IPS DF 4.7 (cell line): ENCODE data around the gene SPOCK1.

ENCODE experiments used
- DNase-seq: peaks from one replicate; pipeline ENCODE4 v3.0.0-alpha.2; 2013; ENCODE audit warnings: low spot score; ENCODE audit errors: extremely low read depth

The SPOCK1 gene

DNA sequence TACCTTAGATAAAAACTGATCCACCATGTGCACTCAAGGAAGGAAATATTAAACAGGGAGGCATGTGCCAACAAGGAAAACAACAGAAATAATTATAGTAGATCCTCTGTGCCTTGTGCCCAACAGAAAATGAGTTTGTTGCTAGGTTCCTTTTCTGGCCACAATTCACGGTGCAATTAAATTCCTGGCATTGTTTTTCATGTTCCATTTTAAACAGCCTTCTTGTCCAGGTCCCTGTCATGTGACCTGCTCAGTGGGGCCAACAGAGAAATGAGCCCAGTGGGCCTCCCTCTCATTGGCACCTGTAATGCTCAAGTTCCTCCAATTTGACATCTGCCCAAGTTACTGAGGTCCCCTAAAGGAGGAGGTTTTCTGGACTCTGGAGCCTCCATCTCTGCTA is 56.5 kb downstream of the SPOCK1 start:
- no peak for DNase-seq

DNA sequence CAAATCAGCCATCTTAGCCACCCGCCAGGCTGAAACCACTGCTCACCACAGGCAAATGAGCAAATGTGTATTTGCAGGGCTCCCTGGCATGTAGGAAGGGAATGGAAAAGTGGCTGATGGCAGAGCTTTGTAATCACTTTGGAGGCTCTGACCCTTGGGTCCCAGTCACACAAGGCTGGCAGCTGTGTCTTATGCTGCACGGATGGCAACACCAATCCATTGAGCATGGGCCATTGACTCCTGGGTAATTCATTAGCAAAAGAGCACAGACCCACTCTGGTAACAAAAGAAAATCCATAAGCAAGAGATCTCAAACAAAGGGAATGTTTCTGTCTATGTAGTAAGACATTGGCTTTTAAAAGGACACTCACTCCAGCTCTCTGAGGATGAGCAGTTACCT is 57.6 kb downstream of the SPOCK1 start:
- no peak for DNase-seq

DNA sequence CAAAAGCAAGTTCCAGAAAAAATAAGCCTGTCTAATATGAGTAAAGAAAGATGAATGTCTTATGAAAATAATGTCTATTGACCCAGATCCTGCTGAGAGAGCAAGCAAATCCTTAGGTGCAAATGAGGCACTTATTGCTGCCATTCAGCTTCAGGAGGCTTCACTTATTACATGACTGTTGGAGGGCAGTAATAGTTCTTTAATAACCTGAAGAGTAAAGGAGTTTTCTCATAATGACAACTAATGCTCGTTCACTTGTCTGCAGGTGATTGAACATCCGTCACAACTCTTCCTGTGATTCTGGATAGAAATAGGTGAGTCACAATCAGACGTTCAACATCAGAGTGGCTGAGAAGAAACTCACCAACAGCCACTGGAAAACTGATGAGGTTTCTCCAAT is 58.3 kb downstream of the SPOCK1 start:
- DNase-seq: no peak

DNA sequence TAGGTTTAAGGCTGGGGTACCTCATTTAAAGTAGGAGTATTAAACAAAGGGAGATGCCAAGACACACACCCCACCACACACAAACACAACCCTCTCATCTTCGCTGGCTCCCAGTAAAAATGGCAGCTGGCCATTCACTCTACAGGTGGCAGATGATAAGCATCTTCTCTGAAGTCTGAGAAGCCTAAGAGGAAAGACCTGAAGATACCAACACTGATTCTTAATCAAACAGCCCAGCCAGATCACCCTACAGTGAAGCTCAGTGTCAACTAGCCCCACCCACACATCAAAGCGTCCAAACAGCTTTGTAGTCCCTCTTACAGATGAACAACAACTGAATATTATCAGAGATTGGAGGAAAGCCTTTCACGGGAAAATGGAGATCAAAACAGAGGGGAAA is 59.5 kb downstream of the SPOCK1 start:
- no peak for DNase-seq

DNA sequence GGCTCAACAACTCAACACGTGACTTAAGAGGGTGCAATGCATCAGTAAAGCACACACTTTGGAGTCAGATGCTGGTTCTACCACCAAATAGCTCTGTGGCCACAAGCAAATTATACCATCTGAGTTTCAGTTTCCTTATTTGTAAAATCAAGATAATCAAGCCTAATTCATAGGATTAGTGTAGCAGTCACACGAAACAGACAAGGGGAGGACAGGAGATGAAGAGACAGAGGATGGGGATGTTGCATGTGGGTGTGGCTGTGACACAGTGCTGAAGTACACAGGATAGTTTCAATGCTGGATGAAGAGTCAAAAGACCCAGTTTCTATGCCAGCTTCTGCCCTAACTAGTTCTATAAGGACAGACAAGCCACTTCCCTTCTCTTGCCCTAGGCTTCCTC is 60.2 kb downstream of the SPOCK1 start:
- no peak for DNase-seq

DNA sequence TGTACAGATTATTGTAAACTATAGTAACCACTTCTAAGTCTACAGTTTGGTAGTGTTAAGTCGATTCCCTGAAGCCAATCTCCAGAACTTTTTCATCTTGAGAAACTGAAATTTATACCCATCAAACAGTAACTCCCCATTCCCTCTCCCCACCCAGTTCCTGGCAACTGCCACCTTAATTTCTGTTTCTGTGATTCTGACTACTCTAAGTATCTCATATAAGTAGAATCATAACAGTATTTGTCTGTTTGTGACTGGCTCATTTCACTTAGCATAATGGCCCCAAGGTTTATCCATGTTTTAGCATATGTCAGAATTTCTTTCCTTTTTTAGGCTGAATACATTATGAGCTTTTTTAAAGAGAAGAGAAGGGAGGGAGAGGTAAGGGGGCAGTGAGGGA is 61.4 kb downstream of the SPOCK1 start:
- DNase-seq: no peak

DNA sequence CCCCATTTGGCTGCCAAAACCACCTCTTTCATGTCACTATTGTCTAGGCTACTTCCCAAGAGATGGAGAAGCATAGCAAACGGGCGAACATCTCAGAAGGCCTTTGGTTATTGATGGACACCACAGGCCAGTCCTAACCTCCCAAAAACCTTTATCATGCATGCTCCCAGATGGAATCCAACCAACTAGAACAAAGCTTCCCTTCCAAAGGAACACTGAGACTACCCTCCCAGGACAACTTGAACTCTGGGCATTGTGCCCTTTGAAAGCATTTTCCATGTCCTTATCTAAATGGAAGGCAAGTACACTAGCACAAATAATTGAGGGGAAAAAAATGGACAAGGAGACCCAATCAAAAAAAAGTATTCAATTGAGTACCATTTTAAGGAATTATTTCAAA is 65.6 kb downstream of the SPOCK1 start:
- DNase-seq: no peak

DNA sequence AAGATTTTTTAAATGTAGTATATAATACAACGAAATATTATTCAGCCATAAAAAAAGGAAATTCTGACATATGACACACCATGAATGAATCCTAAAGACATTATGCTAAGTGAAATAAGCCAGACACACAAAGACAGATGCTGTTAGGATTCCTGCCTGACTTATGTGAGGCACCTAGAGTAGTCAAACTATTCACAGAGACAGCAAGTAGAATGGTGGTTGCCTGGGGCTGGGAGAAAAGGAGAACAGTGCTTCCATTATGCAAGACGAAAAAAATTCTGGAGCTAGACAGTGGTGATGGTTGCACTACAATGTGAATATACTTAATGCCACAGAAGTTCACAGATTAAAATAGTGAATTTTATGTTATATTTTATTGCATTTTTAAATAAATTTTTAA is 66.8 kb downstream of the SPOCK1 start:
- no peak for DNase-seq

DNA sequence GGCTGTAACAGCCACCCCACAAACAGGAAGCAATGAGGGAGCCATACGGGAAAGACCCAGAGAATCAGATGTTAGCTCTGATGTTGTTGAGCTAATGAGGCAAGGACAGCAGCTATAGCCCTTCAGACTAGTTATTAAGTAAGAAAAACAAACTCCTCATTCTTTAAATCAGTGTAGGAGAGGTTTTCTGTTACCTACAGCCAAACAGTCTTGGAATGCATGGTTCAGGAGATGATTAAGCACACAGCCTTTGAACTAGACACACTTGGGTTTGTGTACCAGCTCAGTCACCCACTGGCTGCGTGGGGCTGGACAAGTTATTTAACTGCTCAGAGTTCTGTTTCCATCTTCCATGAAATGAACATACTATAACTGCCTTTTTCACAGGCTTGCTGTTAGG is 68.1 kb downstream of the SPOCK1 start:
- DNase-seq: no peak

DNA sequence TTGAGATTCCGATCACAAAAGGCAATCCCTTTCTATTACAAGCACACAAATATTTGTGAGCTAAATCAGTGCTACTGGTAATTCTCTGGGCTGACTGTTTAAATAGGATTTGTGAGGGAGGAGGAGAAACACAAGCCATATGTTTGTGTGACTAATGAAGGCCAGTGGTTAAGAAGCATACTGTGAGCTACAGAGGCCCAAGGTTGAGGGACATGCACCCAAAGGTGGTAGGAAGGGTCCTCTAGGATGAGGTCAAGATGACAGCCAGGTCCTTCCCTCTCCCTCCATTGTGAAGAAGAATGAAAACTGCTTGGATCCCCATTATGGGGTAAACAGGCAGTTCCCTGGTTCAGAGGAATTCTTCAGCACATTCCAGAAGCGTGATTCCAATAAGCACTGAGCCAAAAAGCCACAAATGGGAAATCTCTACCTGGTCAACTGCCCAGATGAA is 83.9 kb downstream of the SPOCK1 start:
- DNase-seq: no peak

DNA sequence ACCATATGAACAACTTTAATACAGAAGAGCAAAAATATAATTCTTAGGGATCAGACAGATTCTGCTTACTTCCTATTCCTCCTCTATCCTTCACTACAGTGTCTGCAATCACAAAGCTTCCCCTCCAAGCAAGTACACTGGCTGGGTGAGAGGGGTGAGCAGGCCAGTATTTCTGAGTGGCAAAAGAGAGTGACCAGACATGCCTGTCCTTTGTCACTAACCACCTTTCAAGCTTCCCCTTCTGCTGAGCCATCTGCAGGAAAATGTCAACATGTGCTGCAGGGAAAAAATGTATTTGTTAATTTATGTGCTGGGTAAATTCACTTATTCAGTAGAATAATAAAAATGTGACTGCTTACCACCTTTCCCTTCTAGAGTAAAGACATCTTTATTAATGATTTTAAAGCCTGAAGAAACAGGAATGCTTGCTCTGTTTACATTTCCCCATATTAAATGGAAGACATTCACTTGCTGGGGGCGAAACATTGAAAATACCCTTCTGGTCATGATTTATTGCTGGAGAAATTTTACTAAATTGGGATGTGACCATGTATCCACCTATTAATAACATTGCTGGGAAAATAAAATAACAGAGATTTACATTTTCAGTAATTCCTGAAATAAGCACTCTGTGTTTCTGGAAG is 84.9 kb downstream of the SPOCK1 start:
- DNase-seq: no peak

DNA sequence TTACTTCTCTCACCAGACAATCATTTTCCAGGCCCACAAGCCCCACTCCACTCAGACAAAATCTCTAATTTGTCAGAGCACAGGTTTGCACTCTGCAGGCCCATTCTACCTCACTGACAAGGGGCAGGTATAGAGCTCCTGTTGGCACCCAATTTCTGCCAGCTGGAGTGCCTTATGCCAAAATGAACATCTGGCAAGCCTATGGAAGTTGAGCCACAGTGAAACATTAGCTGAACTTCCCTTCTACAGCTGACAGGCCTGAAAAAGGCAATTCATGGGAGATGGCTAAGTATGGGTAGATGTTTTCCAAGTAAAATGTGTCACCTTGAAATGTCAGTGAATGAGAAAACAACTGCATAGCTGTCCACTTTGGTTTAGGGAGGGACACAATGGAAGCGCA is 87.0 kb downstream of the SPOCK1 start:
- no peak for DNase-seq

DNA sequence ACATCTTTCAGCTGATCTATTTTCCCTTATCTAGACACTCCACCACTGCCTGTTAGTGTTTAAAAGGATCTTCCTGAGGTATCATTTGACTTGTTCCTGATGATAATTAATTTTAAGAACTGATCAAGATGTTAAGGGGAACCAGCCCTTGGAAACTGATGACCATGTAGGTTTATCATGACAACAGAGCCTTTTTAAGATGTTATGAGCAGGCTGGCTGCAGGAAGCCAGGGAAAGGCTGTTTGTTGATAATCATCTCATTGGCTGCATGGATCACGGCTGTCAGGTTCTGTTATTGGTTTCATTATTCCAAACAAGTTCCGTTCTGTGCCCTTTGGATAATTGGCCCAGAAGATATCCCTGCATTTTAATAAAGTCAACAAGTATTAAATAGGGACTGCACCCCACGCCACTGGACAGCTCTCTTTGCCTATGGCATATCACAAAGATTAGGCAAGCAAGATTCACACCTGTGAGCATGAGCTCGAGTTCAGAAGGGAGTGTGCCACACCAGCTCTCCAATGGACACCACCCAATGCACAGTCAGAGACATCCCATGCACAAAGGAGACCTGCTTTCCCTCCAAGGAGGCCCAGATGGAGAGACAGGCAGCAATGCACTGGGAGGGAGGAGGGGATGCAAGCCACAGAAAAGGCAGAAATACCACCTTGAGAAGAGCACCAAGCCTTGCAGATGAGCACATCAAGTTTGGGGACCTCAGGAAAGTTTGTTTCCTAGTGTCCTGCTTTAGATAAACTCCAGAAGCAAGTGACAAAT is 88.7 kb downstream of the SPOCK1 start:
- DNase-seq: no peak

DNA sequence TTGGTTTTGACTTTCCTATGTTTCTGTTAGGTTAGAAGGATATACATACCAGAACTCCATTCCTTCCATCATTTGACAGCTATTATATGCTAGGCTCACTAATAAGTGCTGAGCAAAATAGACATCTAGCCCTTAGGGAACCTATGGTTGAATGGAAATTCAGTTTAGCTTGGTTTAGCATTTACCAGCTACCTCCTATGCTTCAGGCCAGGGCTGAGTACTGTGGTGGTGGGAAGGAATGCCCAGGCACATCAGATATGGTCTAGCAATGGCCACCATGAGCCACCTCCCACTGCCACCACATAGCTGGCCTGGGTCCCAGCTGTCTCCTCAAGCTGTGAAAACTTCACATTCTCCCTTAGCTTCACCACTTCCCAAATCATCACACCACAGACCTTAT is 89.4 kb downstream of the SPOCK1 start:
- no peak for DNase-seq

DNA sequence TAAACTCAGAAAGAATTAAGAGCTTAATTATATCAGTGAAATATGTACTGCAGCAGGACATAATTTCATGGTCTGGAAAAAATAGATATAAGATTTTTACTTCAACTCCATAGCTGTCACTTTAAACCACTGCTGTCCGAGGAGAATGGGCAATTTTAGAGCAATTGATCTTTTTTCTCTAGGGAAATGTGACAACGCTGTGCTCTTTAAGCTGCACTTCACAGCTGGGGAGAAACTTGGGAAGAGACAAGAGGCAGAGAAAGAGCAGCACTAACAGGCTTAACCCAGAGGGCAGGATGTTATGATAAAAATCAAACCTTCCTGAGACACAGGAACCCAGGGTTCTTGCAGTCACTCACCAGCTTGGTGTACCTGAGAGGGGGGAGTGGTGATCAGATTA is 92.0 kb downstream of the SPOCK1 start:
- no peak for DNase-seq

DNA sequence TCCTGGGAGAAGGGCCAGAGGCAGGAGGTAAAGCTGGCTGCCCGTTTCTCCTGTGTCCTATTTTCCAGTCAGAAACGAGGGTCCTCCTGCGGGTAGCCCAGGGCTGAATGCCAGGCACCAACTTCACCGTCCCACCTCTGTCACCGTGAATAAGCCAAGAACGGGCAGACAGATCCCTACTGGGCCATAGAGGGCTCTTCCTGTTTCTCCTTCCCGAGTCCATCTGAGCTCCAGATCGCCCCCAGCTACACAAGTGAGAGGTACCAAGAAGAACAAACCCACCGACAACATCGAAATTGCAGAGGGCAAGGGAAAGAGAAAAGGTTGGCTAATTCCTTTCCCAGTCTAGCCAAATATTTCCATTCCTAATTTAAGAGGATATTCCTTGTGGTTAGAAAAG is 93.7 kb downstream of the SPOCK1 start:
- no peak for DNase-seq

DNA sequence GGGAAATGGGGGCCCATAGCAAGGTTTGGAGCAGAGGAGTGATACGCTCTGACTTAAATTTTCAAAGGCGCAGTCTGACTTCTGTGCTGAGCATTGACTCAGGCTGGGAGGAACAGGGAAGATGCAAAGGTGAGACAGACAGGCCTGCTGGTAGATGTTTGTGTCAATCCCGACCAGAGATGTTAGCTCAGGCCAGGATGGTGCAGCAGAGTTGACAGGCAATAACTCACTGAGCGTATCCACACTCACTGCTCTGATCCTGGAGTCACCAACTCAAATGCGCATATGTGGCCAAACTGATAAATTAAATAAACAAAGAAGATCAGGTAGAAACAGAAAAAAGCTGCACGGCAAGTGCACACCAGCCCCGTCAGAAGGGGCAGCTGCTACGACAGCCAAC is 95.3 kb downstream of the SPOCK1 start:
- DNase-seq: no peak

DNA sequence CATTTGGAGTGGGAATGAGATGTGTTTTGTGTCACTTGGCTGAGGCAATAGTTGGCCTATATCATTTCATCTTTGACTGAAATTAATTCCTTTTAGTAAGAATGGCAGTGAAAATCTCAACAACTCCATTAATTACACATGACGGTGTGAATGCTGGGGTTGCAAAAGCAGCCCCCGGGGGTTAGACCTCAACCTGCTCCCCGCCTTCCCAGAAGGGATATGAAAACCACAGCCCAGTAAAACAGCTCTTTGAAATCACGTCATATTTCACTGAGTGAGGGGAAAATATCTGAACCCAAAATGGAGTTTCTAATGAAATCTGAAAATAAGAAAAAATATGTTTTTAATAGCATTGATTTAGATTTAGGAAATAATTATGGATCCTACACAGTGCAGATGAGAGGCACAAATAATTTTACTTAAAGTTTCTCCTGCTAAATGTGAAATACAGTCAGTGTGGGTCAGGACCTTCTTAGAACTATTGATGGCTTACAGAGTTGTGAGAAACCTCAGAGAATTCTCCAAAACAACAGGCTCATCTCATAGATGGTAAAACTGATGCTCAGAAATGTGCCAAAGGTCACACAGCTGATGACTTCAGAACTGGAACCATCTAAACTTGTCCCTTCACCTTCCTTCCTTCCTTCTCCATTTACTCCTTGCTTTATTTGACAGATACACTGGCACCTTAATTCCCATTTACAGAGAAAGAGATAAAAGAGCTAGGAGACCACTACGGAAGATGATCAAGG is 96.5 kb downstream of the SPOCK1 start:
- no peak for DNase-seq

DNA sequence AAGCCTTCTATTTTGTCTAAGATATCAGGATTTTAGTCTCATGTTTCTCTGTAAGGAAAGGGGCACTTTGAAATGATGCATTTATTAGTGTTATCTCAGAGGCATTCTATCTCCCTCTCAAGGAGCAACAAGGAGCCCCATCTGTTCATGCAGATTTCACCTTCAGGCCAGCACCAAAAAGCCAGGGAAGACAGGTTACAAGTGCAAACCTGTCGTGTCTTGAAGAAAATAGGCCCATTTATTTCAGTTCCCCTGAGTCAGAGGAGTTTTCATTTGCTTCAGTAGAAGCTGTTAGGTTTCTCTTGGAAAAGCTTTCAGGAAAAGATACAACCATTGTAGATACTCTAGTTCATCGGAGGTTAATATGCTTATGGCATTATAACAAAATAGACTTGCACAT is 97.2 kb downstream of the SPOCK1 start:
- DNase-seq: no peak

DNA sequence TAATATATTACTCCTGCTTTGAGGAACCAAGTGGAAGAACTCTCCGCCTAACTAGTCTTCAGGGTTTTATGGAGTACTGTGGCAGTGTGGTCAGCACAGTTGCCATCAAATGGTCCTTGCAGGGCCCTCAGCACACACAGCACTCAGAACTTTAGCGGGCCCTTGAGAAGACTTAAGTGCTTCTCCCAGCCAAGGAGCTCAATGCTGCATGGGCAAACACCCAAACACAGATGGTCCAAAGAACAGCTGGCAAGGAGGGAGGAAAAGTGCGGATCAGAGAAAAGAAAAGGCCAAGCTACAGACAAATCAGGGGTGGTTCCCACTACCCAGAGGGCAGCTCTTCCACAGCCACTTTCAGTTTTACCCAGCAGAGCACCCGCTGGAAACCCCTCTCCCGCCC is 98.6 kb downstream of the SPOCK1 start:
- no peak for DNase-seq

DNA sequence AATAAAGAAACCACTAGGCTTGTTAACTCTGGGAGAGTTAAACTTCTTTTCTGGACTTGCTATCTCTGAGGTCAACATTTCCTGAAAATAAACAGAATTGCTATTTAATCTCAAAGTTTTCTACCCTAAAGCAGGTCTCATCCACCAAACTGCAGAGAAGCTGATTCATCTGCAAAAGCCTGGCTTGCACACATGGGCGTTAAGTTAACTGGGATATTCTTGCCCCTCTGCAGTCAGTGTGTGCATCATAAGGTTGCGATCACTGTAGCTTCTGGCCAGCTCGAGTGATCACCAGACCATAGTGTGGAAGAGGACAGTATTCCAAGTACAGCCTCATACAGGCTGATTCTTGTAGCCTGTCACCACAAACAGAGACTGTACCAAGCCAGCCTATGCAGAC is 99.2 kb downstream of the SPOCK1 start:
- DNase-seq: no peak

DNA sequence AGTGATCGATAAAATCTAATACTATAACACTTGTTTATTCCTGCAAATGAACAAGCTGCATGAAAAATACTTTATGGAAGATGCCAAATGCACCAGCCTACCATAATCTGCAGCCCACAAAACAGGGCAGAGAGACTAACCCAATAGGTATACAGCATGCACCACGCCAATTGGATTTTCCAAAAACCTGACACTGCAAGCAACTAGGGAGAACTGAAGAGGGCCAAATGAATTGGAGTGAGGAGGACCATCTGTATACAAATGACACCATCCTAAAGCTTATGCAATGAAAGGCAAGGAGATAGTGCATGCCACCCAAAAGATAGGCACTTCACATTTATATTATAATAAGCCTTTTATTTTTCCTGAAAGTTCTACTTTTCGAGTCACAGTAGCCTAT is 100.4 kb downstream of the SPOCK1 start:
- DNase-seq: no peak

DNA sequence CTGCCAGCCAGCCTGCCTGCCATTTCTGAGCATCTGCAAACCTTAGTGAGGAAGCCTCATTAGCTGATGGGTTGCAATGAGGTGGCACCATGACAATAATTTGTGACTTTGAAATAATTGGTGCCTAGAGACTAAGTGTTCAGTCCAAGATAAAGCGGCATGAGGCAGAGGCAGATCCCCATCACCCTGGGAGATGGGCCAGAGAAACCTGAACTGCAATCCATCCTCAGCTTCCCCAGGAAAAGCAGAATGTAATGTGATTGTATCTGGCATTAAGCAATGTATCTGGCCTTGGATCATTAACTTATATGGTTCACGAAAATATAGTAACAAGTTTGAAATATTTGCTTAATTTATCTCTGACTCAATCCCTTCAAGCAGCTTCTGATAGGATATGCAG is 101.0 kb downstream of the SPOCK1 start:
- no peak for DNase-seq
